IMR-90 (cell line): ENCODE measurements around the gene ZNF862.

Experiments
- BHLHE40 ChIP-seq: fragments of 150-350 bp; IDR thresholded peaks from 2 replicates; pipeline ENCODE4 v1.6.1; 2016; ENCODE audit warnings: mild to moderate bottlenecking, low read depth, low read length
- CEBPB ChIP-seq: IDR thresholded peaks from 2 replicates; pipeline ENCODE4 v1.6.1; 2012; ENCODE audit warnings: low read depth, low read length, improper control_type of control experiment
- ELK1 ChIP-seq: fragments of 150-350 bp; IDR thresholded peaks from 2 replicates; pipeline ENCODE4 v1.6.1; 2016; ENCODE audit warnings: low read depth, mild to moderate bottlenecking, low read length, moderate library complexity, borderline replicate concordance
- MAZ ChIP-seq: IDR thresholded peaks from 2 replicates; pipeline ENCODE4 v1.6.1; 2012; ENCODE audit warnings: low read depth, mild to moderate bottlenecking, low read length, improper control_type of control experiment, moderate library complexity, borderline replicate concordance
- MXI1 ChIP-seq: IDR thresholded peaks from 2 replicates; pipeline ENCODE4 v1.6.1; 2012; ENCODE audit warnings: low read depth, mild to moderate bottlenecking, low read length, moderate library complexity, borderline replicate concordance
- NFE2L2 ChIP-seq: fragments of 150-350 bp; IDR thresholded peaks from 2 replicates; pipeline ENCODE4 v1.6.1; 2016; ENCODE audit warnings: low read depth, mild to moderate bottlenecking, low read length
- POLR2A ChIP-seq: IDR thresholded peaks from 2 replicates; pipeline ENCODE4 v1.6.1; 2012; ENCODE audit warnings: mild to moderate bottlenecking, low read depth, low read length
- RAD21 ChIP-seq: IDR thresholded peaks from 2 replicates; pipeline ENCODE4 v1.6.1; 2012; ENCODE audit warnings: low read length, improper control_type of control experiment
- RFX5 ChIP-seq: IDR thresholded peaks from 2 replicates; pipeline ENCODE4 v1.8.0; 2012; ENCODE audit warnings: low read depth, mild to moderate bottlenecking, low read length, moderate library complexity
- SMC3 ChIP-seq: fragments of 150-350 bp; IDR thresholded peaks from 2 replicates; pipeline ENCODE4 v1.6.1; 2016; ENCODE audit warnings: low read depth, mild to moderate bottlenecking, antibody characterized with exemption, low read length, moderate library complexity
- TF ChIP-seq, protein P1 (sequence below): conservative IDR thresholded peaks from 2 replicates; pipeline ENCODE4 v1.5.1; 2012; ENCODE audit warnings: mild to moderate bottlenecking, low read depth, low read length, improper control_type of control experiment

DNA sequence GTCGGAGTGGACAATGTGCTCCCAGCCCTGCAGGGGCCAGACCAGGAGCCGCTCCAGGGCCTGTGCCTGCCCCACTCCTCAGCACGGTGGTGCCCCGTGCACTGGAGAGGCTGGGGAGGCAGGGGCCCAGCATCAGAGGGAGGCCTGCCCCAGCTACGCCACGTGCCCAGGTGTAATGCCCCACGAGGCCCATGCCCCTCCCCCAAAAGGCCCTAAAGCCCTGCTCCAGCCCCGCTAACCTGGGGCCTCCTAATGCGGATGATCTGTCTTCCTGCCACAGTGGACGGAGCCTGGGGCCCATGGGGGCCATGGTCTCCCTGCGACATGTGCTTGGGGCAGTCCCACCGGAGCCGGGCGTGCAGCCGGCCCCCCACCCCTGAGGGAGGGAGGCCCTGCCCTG lies 23.7 kb upstream of the ZNF862 start:
- TF ChIP-seq, protein P1, sequence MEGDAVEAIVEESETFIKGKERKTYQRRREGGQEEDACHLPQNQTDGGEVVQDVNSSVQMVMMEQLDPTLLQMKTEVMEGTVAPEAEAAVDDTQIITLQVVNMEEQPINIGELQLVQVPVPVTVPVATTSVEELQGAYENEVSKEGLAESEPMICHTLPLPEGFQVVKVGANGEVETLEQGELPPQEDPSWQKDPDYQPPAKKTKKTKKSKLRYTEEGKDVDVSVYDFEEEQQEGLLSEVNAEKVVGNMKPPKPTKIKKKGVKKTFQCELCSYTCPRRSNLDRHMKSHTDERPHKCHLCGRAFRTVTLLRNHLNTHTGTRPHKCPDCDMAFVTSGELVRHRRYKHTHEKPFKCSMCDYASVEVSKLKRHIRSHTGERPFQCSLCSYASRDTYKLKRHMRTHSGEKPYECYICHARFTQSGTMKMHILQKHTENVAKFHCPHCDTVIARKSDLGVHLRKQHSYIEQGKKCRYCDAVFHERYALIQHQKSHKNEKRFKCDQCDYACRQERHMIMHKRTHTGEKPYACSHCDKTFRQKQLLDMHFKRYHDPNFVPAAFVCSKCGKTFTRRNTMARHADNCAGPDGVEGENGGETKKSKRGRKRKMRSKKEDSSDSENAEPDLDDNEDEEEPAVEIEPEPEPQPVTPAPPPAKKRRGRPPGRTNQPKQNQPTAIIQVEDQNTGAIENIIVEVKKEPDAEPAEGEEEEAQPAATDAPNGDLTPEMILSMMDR: no peak
- TF ChIP-seq ELK1: no peak
- TF ChIP-seq BHLHE40: no peak
- no peak for TF ChIP-seq MAZ
- no peak for TF ChIP-seq RAD21
- TF ChIP-seq POLR2A: no peak
- TF ChIP-seq RFX5: no peak
- no peak for TF ChIP-seq NFE2L2
- TF ChIP-seq MXI1: no peak
- TF ChIP-seq CEBPB: no peak
- no peak for TF ChIP-seq SMC3
